ENCODE results near the gene CLEC4D.
"Not testable (repeated sequence)": the region's sequence is repeated elsewhere in the genome, so short reads cannot be mapped to it uniquely, and the experiment has no call there.

Gene CLEC4D

GRCh38 chr12:8562310-8562709, 49.0 kb downstream of the CLEC4D start:
- Histone ChIP-seq H3K36me3 (ENCODE audit: control insufficient read depth, low read length) (no peaks in the 10 kb centered on the region), H3K79me2 (ENCODE audit: control insufficient read depth, low read length) (no peaks in the 10 kb centered on the region), H4K20me1 (ENCODE audit: control insufficient read depth, insufficient read depth, low read depth, low read length) (no peaks in the 10 kb centered on the region), H3K27ac (ENCODE audit: low read depth, low read length) (no peak overlapping the region), H3K9me2 (replicated peaks; ENCODE audit: control insufficient read depth, low read length) (no peaks in the 10 kb centered on the region), H3K27me3 (ENCODE audit: control insufficient read depth, low read length) (no peaks in the 10 kb centered on the region), H3F3A (ENCODE audit: control insufficient read depth, insufficient read depth) (no peaks in the 10 kb centered on the region), H3K4me2 (ENCODE audit: low read length) (no peak overlapping the region), H3K4me3 (ENCODE audit: low read length) (no peak overlapping the region), H3K4me1 (ENCODE audit: control insufficient read depth, low read length) (no peaks in the 10 kb centered on the region), H3K9me3 (ENCODE audit: control insufficient read depth, insufficient read depth, low read length) (peaks cover 13% of the 10 kb centered on the region; the same call in 1 of the 2 replicates)
- no peak for TF ChIP-seq EZH2phosphoT487 (IDR thresholded peaks at IDR 0.05; ENCODE audit: borderline replicate concordance, low read length)
- TF ChIP-seq CTCF (IDR thresholded peaks at IDR 0.05; ENCODE audit: low read depth, low read length, poor library complexity, severe bottlenecking), result peak; percentile 45

- H3K4me3 ChIP-seq (ENCODE audit: low read length), result no peak overlapping the region
- H3K4me1 ChIP-seq (ENCODE audit: control insufficient read depth, low read length), result no peaks in the 10 kb centered on the region
- H3K4me2 ChIP-seq (ENCODE audit: low read length), result no peak overlapping the region
Observed at GRCh38 chr12:8563356-8563755, 50.1 kb downstream of the CLEC4D start.

GRCh38 chr12:8564656-8565055, 51.4 kb downstream of the CLEC4D start:
- H4K20me1 ChIP-seq (ENCODE audit: control insufficient read depth, insufficient read depth, low read depth, low read length), result no peaks in the 10 kb centered on the region
- peaks cover 21% of the 10 kb centered on the region; the same call in 1 of the 2 replicates for H3K9me3 ChIP-seq (ENCODE audit: control insufficient read depth, insufficient read depth, low read length)
- no peaks in the 10 kb centered on the region for H3K27me3 ChIP-seq (ENCODE audit: control insufficient read depth, low read length)
- H3K4me3 ChIP-seq (ENCODE audit: low read length), result no peak overlapping the region
- H3K36me3 ChIP-seq (ENCODE audit: control insufficient read depth, low read length), result no peaks in the 10 kb centered on the region
- H3K79me2 ChIP-seq (ENCODE audit: control insufficient read depth, low read length), result no peaks in the 10 kb centered on the region
- H3K9me2 ChIP-seq (replicated peaks; ENCODE audit: control insufficient read depth, low read length), result no peaks in the 10 kb centered on the region
- no peaks in the 10 kb centered on the region for H3F3A ChIP-seq (ENCODE audit: control insufficient read depth, insufficient read depth)
- no peaks in the 10 kb centered on the region for H3K4me1 ChIP-seq (ENCODE audit: control insufficient read depth, low read length)
- no peak for TF ChIP-seq CTCF (IDR thresholded peaks at IDR 0.05; ENCODE audit: low read depth, low read length, poor library complexity, severe bottlenecking)
- no peak for TF ChIP-seq EZH2phosphoT487 (IDR thresholded peaks at IDR 0.05; ENCODE audit: borderline replicate concordance, low read length)
- H3K27ac ChIP-seq (ENCODE audit: low read depth, low read length), result no peak overlapping the region
- H3K4me2 ChIP-seq (ENCODE audit: low read length), result no peak overlapping the region

More at GRCh38 chr12:8563356-8563755, 50.1 kb downstream of the CLEC4D start:
- Histone ChIP-seq H3F3A (ENCODE audit: control insufficient read depth, insufficient read depth) (no peaks in the 10 kb centered on the region), H3K27ac (ENCODE audit: low read depth, low read length) (no peak overlapping the region), H4K20me1 (ENCODE audit: control insufficient read depth, insufficient read depth, low read depth, low read length) (no peaks in the 10 kb centered on the region), H3K27me3 (ENCODE audit: control insufficient read depth, low read length) (no peaks in the 10 kb centered on the region), H3K36me3 (ENCODE audit: control insufficient read depth, low read length) (no peaks in the 10 kb centered on the region), H3K79me2 (ENCODE audit: control insufficient read depth, low read length) (no peaks in the 10 kb centered on the region), H3K9me3 (ENCODE audit: control insufficient read depth, insufficient read depth, low read length) (peaks cover 21% of the 10 kb centered on the region; the same call in 1 of the 2 replicates), H3K9me2 (replicated peaks; ENCODE audit: control insufficient read depth, low read length) (no peaks in the 10 kb centered on the region)
- TF ChIP-seq CTCF (IDR thresholded peaks at IDR 0.05; ENCODE audit: low read depth, low read length, poor library complexity, severe bottlenecking), result no peak
- TF ChIP-seq EZH2phosphoT487 (IDR thresholded peaks at IDR 0.05; ENCODE audit: borderline replicate concordance, low read length), result no peak

- not testable (repeated sequence) for H3K27ac ChIP-seq (ENCODE audit: low read depth, low read length); H3K4me3 ChIP-seq (ENCODE audit: low read length); H3K4me1 ChIP-seq (ENCODE audit: control insufficient read depth, low read length); H3F3A ChIP-seq (ENCODE audit: control insufficient read depth, insufficient read depth); H3K27me3 ChIP-seq (ENCODE audit: control insufficient read depth, low read length); H3K9me2 ChIP-seq (replicated peaks; ENCODE audit: control insufficient read depth, low read length); H3K79me2 ChIP-seq (ENCODE audit: control insufficient read depth, low read length); H3K4me2 ChIP-seq (ENCODE audit: low read length); H3K36me3 ChIP-seq (ENCODE audit: control insufficient read depth, low read length); H4K20me1 ChIP-seq (ENCODE audit: control insufficient read depth, insufficient read depth, low read depth, low read length)
- peaks cover 21% of the 10 kb centered on the region; the same call in 1 of the 2 replicates for H3K9me3 ChIP-seq (ENCODE audit: control insufficient read depth, insufficient read depth, low read length)
Observed at GRCh38 chr12:8566052-8566451, 52.7 kb downstream of the CLEC4D start.
